HepG2 (cell line): Measurements from ENCODE around the gene TBCD. TPM values are rescaled to one million over a fixed set of nuclear protein-coding genes. Genes with fewer than 3 reads are reported as not detected.

Experiments
- ATAC-seq: fragments of 200-7000 bp; cut with Tn5 transposase; 3 replicates; pipeline ENCODE4 v1.9.1; 2020; ENCODE audit warnings: mild to moderate bottlenecking, moderate library complexity
- BruUV-seq: library from RNA; stranded (reverse); fragments of 400-500 nt; replicated peaks from 2 replicates; lab custom pipeline; 2021; lab: Mats Ljungman, UMichigan
- CTCF ChIA-PET: fragments of 300-600 bp; formaldehyde crosslinking; extraction: SDS; loops from one replicate; lab custom pipeline; 2021; ENCODE audit warnings: low total read pairs, inconsistent platforms, low intra/inter-chr PET ratio; lab: Yijun Ruan, JAX
- POLR2A ChIA-PET: fragments of 350-600 bp; sonication (Branson Sonifier 250); formaldehyde crosslinking; loops from one replicate; lab custom pipeline; 2020; ENCODE audit warnings: antibody characterized with exemption, inconsistent platforms; lab: Yijun Ruan, JAX
- DNase-seq: peaks from one replicate; pipeline ENCODE4 v3.0.0-alpha.2; 2015; ENCODE audit warnings: low spot score
- FAIRE-seq: peaks from 3 replicates; lab custom pipeline; 2011; peaks lifted over from hg19 to GRCh38; lab: Jason Lieb, UNC
- H2AFZ ChIP-seq: one replicate; pipeline ENCODE4 v1.6.1; 2011; ENCODE audit warnings: low read length, inconsistent platforms
- H3K27ac ChIP-seq: fragments of 300-600 bp; 3 replicates; pipeline ENCODE4 v1.8.0; 2011; ENCODE audit warnings: mixed run types, mild to moderate bottlenecking, mixed read lengths, low read length, inconsistent platforms; ENCODE audit not compliant: insufficient read depth; ENCODE audit errors: extremely low read length
- H3K27me3 ChIP-seq, 2 experiments: fragments of 200-600 bp in 1 of 2; 2 replicates in 1 of 2; 3 replicates in 1 of 2; pipeline versions ENCODE4 v1.6.0 to v1.8.0; 2011; ENCODE audit warnings: low read length in 2 of 2, mild to moderate bottlenecking in 2 of 2, moderate library complexity in 2 of 2, inconsistent platforms in 1 of 2; ENCODE audit not compliant: insufficient read depth in 2 of 2, control insufficient read depth in 1 of 2
- H3K36me3 ChIP-seq, 2 experiments: fragments of 200-600 bp in 1 of 2; replicated peaks in 1 of 2; 2 replicates in 1 of 2; 3 replicates in 1 of 2; pipeline versions ENCODE4 v1.5.1 to v1.8.0; 2011; ENCODE audit warnings: low read length in 2 of 2, inconsistent platforms in 1 of 2; ENCODE audit not compliant: insufficient read depth in 2 of 2, control insufficient read depth in 1 of 2
- H3K4me1 ChIP-seq: 2 replicates; pipeline ENCODE4 v1.5.1; 2012; ENCODE audit warnings: low read length, inconsistent platforms; ENCODE audit not compliant: insufficient read depth
- H3K4me2 ChIP-seq: 2 replicates; pipeline ENCODE4 v1.6.0; 2011; ENCODE audit warnings: low read depth, low read length, inconsistent platforms
- H3K4me3 ChIP-seq, 3 experiments: fragments of 200-600 bp in 1 of 3; sonication (generic), shearing (Covaris generic) in 1 of 3; replicated peaks in 1 of 3; 2 replicates each; pipeline ENCODE4 v1.5.1; 2011 to 2016; ENCODE audit warnings: low read length in 3 of 3, inconsistent platforms in 2 of 3, low read depth in 2 of 3, mild to moderate bottlenecking in 2 of 3, control low read depth in 1 of 3, mixed read lengths in 1 of 3; ENCODE audit not compliant: insufficient read depth in 1 of 3
- H3K79me2 ChIP-seq: one replicate; pipeline ENCODE4 v1.6.1; 2011; ENCODE audit warnings: low read length, inconsistent platforms; ENCODE audit not compliant: insufficient read depth
- H3K9ac ChIP-seq: 2 replicates; pipeline ENCODE4 v1.6.0; 2011; ENCODE audit warnings: mild to moderate bottlenecking, low read depth, low read length, inconsistent platforms; ENCODE audit not compliant: insufficient read depth
- H3K9me3 ChIP-seq: 2 replicates; pipeline ENCODE4 v1.5.1; 2012; ENCODE audit warnings: mild to moderate bottlenecking, low read length
- H4K20me1 ChIP-seq: 2 replicates; pipeline ENCODE4 v1.6.0; 2011; ENCODE audit warnings: inconsistent platforms, mild to moderate bottlenecking, low read length, moderate library complexity; ENCODE audit not compliant: insufficient read depth
- CBFB ChIP-seq: sonication (generic); formaldehyde crosslinking; IDR thresholded peaks from 2 replicates; pipeline ENCODE4 v1.4.0; 2020; ENCODE audit warnings: missing genetic modification reagents
- HNF4G ChIP-seq, 2 experiments: sonication (generic) in 1 of 2; formaldehyde crosslinking in 1 of 2; IDR thresholded peaks; 2 replicates each; pipeline versions ENCODE4 v1.4.0 to v1.6.1; 2011 to 2020; ENCODE audit warnings: borderline replicate concordance in 2 of 2, low read depth in 2 of 2, mild to moderate bottlenecking in 2 of 2, low read length in 1 of 2, missing genetic modification reagents in 1 of 2, moderate library complexity in 1 of 2
- KDM1A ChIP-seq: IDR thresholded peaks from 2 replicates; pipeline ENCODE4 v1.6.1; 2016; ENCODE audit warnings: missing compliant biosample characterization
- KLF16 ChIP-seq, 2 experiments: sonication (generic) in 1 of 2; formaldehyde crosslinking in 1 of 2; IDR thresholded peaks; 2 replicates each; pipeline versions ENCODE4 v1.6.1 to v1.8.0; 2016 to 2023; ENCODE audit warnings: missing genetic modification reagents in 2 of 2, missing compliant biosample characterization in 1 of 2
- MEIS2 ChIP-seq: sonication (generic); formaldehyde crosslinking; IDR thresholded peaks from 2 replicates; pipeline ENCODE4 v1.9.0; 2021; ENCODE audit warnings: mild to moderate bottlenecking, missing genetic modification reagents
- NFRKB ChIP-seq: fragments of 450-650 bp; IDR thresholded peaks from 2 replicates; pipeline ENCODE4 v1.6.1; 2017
- NR3C1 ChIP-seq: sonication (generic); formaldehyde crosslinking; IDR thresholded peaks from 2 replicates; pipeline ENCODE4 v1.4.0; 2020; ENCODE audit warnings: missing genetic modification reagents
- PAWR ChIP-seq: sonication (generic); formaldehyde crosslinking; IDR thresholded peaks from 2 replicates; pipeline ENCODE4 v1.4.0; 2020; ENCODE audit warnings: missing genetic modification reagents, mild to moderate bottlenecking, borderline replicate concordance
- RELA ChIP-seq: sonication (generic); formaldehyde crosslinking; IDR thresholded peaks from 2 replicates; pipeline ENCODE4 v1.4.0; 2020; ENCODE audit warnings: missing genetic modification reagents
- SSRP1 ChIP-seq: IDR thresholded peaks from 2 replicates; pipeline ENCODE4 v1.6.1; 2016; ENCODE audit warnings: control low read depth
- TRIM24 ChIP-seq: sonication (generic); formaldehyde crosslinking; IDR thresholded peaks from 2 replicates; pipeline ENCODE4 v1.8.0; 2022; ENCODE audit warnings: mild to moderate bottlenecking, missing genetic modification reagents
- ZBTB7B ChIP-seq: sonication (generic); formaldehyde crosslinking; IDR thresholded peaks from 2 replicates; pipeline ENCODE4 v1.4.0; 2020; ENCODE audit warnings: missing genetic modification reagents
- ZFP62 ChIP-seq: sonication (generic); formaldehyde crosslinking; IDR thresholded peaks from 2 replicates; pipeline ENCODE4 v1.4.0; 2020; ENCODE audit warnings: missing genetic modification reagents
- ZNF30 ChIP-seq: sonication (generic); formaldehyde crosslinking; IDR thresholded peaks from 2 replicates; pipeline ENCODE4 v1.5.0; 2020; ENCODE audit warnings: mild to moderate bottlenecking, missing genetic modification reagents
- ZNF441 ChIP-seq: sonication (generic); formaldehyde crosslinking; IDR thresholded peaks from 2 replicates; pipeline ENCODE4 v1.7.0; 2021; ENCODE audit warnings: missing genetic modification reagents, borderline replicate concordance
- ZNF747 ChIP-seq: sonication (generic); formaldehyde crosslinking; IDR thresholded peaks from 2 replicates; pipeline ENCODE4 v1.8.1; 2023; ENCODE audit warnings: missing genetic modification reagents, mild to moderate bottlenecking, borderline replicate concordance
- WGBS: methylation state at CpG from one replicate; pipeline ENCODE4 v1.1.6; 2017; ENCODE audit warnings: low lambda C conversion rate; 5-methylcytosine and 5-hydroxymethylcytosine counted together
- in situ Hi-C: cut with HindIII; loops from 2 replicates; pipeline ENCODE4 v1.10.0; 2017; ENCODE audit warnings: low pct_unique_long_range_greater_than_20kb; ENCODE audit not compliant: extremely low pct_ligation_motif_present
- intact Hi-C: fragments of 100-400 bp; cut with micrococcal nuclease; formaldehyde crosslinking; loops from one replicate; pipeline ENCODE4 v1.10.0; 2022; ENCODE audit not compliant: unreplicated experiment
- polyA plus RNA-seq, 8 experiments: library from polyadenylated mRNA; depleted of rRNA in 3 of 8; stranded (reverse) in 7 of 8; unstranded in 1 of 8; fragments of >200 nt; fragmentation: Illumina TruSeq in 4 of 8; extraction: Trizol in 4 of 8; gene quantifications; 2 replicates each; pipeline versions ENCODE4 v1.2.1 to v1.2.3, GENCODE V29; 2011 to 2016; ENCODE audit warnings: low read depth in 4 of 8, missing spikeins in 1 of 8, mixed read lengths in 1 of 8; ENCODE audit not compliant: insufficient read depth in 1 of 8
- total RNA-seq, 5 experiments: library from RNA; depleted of rRNA; stranded (reverse); fragments of >200 nt; fragmentation: Illumina TruSeq; extraction: Trizol; gene quantifications; 2 replicates each; pipeline ENCODE4 v1.2.3, GENCODE V29; 2016; ENCODE audit warnings: low read depth in 1 of 5
- TF ChIP-seq, protein P1 (sequence below): sonication (generic); formaldehyde crosslinking; IDR thresholded peaks from 2 replicates; pipeline ENCODE4 v1.5.1; 2020; ENCODE audit warnings: missing genetic modification reagents, mild to moderate bottlenecking, borderline replicate concordance
- TF ChIP-seq, protein P2 (sequence below): sonication (generic); formaldehyde crosslinking; IDR thresholded peaks from 2 replicates; pipeline ENCODE4 v1.9.0; 2021; ENCODE audit warnings: mild to moderate bottlenecking, missing genetic modification reagents

The TBCD gene
- total and polyA plus RNA-seq, 2 of the 13 experiments (the other 11 are each of a cell fraction or from before 2014, with no cell fraction given) = 33.9 to 54.8 TPM

DNA sequence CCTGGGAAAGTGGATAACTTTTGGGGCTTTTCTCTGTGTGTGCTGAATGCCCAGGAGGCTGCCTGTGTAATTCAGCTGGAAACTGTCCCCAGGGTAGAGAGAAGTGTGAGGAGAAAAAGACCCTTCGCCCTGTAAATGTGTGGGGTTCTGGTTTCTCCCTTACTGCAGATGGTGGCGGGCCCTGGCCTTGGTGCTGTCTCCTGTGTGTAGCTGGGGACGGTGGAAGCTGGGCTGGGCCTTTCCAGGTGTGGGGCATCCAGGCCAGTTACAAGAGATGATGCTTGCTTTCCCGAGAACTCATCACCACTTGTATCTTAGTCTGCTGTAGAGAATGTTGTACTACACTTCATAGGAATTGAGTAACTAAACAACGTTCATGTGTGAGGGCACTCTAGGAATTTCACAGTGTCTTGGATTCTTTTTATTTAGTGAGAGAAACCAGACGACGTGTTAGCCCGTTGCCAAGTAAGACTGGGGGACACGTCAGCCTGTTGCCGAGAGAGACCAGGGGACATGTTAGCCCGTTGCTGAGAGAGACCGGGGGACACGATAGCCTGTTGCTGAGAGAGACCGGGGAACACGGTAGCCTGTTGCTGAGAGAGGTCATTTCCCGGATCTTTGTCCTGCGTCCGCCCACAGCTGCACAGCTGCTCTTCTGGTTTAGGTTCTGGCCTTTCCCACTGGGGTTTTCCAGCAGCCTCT, 43.1 kb downstream of the TBCD start:
- H3K36me3 ChIP-seq = peaks cover 10 to 30% of the 10 kb centered on the region in 2 experiments
- in situ Hi-C loops (no loop called here), intact Hi-C loops (no loop called here)
- no TSS peak for BruUV-seq
- no peaks in the 10 kb centered on the region for H3K27me3 ChIP-seq
- no peaks in the 10 kb centered on the region for H3K4me1 ChIP-seq
- H3K9me3 ChIP-seq = no peaks in the 10 kb centered on the region
- no peak overlapping the region for H2AFZ ChIP-seq
- ATAC-seq (no peak), FAIRE-seq (no peak), DNase-seq (no peak)
- H3K27ac ChIP-seq = no peak overlapping the region
- WGBS = 96% methylated on average over 18 of the region's 18 CpGs
- H3K4me3 ChIP-seq = no peak overlapping the region
- ChIA-PET POLR2A (no interaction called here), CTCF (no interaction called here)
- no peaks in the 10 kb centered on the region for H4K20me1 ChIP-seq
- H3K4me2 ChIP-seq = no peak overlapping the region
- H3K9ac ChIP-seq = no peak overlapping the region
- H3K79me2 ChIP-seq = peaks cover 2% of the 10 kb centered on the region
- TF ChIP-seq KDM1A (no peak), RELA (no peak), NFRKB (no peak), PAWR (CRISPR knock-in tag) (no peak), ZNF747 (CRISPR knock-in tag) (no peak), NR3C1 (no peak), ZNF441 (CRISPR knock-in tag) (no peak), KLF16 (CRISPR knock-in tag; IDR thresholded peaks at IDR 0.05) (no peak), HNF4G (IDR thresholded peaks at IDR 0.05; ENCODE audit: borderline replicate concordance, low read depth, low read length) (no peak), HNF4G (CRISPR knock-in tag; IDR thresholded peaks at IDR 0.05; ENCODE audit: borderline replicate concordance, low read depth) (no peak), TRIM24 (CRISPR knock-in tag) (no peak), ZFP62 (CRISPR knock-in tag) (no peak), MEIS2 (CRISPR knock-in tag) (no peak), ZNF30 (CRISPR knock-in tag) (no peak), SSRP1 (no peak), CBFB (CRISPR knock-in tag) (no peak), ZBTB7B (CRISPR knock-in tag) (no peak)
- TF ChIP-seq, protein P1, sequence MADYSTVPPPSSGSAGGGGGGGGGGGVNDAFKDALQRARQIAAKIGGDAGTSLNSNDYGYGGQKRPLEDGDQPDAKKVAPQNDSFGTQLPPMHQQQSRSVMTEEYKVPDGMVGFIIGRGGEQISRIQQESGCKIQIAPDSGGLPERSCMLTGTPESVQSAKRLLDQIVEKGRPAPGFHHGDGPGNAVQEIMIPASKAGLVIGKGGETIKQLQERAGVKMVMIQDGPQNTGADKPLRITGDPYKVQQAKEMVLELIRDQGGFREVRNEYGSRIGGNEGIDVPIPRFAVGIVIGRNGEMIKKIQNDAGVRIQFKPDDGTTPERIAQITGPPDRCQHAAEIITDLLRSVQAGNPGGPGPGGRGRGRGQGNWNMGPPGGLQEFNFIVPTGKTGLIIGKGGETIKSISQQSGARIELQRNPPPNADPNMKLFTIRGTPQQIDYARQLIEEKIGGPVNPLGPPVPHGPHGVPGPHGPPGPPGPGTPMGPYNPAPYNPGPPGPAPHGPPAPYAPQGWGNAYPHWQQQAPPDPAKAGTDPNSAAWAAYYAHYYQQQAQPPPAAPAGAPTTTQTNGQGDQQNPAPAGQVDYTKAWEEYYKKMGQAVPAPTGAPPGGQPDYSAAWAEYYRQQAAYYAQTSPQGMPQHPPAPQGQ (CRISPR knock-in tag) = no peak
- TF ChIP-seq, protein P2, sequence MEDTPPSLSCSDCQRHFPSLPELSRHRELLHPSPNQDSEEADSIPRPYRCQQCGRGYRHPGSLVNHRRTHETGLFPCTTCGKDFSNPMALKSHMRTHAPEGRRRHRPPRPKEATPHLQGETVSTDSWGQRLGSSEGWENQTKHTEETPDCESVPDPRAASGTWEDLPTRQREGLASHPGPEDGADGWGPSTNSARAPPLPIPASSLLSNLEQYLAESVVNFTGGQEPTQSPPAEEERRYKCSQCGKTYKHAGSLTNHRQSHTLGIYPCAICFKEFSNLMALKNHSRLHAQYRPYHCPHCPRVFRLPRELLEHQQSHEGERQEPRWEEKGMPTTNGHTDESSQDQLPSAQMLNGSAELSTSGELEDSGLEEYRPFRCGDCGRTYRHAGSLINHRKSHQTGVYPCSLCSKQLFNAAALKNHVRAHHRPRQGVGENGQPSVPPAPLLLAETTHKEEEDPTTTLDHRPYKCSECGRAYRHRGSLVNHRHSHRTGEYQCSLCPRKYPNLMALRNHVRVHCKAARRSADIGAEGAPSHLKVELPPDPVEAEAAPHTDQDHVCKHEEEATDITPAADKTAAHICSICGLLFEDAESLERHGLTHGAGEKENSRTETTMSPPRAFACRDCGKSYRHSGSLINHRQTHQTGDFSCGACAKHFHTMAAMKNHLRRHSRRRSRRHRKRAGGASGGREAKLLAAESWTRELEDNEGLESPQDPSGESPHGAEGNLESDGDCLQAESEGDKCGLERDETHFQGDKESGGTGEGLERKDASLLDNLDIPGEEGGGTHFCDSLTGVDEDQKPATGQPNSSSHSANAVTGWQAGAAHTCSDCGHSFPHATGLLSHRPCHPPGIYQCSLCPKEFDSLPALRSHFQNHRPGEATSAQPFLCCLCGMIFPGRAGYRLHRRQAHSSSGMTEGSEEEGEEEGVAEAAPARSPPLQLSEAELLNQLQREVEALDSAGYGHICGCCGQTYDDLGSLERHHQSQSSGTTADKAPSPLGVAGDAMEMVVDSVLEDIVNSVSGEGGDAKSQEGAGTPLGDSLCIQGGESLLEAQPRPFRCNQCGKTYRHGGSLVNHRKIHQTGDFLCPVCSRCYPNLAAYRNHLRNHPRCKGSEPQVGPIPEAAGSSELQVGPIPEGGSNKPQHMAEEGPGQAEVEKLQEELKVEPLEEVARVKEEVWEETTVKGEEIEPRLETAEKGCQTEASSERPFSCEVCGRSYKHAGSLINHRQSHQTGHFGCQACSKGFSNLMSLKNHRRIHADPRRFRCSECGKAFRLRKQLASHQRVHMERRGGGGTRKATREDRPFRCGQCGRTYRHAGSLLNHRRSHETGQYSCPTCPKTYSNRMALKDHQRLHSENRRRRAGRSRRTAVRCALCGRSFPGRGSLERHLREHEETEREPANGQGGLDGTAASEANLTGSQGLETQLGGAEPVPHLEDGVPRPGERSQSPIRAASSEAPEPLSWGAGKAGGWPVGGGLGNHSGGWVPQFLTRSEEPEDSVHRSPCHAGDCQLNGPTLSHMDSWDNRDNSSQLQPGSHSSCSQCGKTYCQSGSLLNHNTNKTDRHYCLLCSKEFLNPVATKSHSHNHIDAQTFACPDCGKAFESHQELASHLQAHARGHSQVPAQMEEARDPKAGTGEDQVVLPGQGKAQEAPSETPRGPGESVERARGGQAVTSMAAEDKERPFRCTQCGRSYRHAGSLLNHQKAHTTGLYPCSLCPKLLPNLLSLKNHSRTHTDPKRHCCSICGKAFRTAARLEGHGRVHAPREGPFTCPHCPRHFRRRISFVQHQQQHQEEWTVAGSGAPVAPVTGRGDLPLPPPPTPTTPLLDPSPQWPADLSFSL (CRISPR knock-in tag) = no peak
